HepG2 (cell line): ENCODE measurements around the gene VPS37D. TPM values are rescaled to one million over a fixed set of nuclear protein-coding genes. Genes with fewer than 3 reads are reported as not detected.

Experiments used
- CERS6 ChIP-seq: sonication (generic); formaldehyde crosslinking; IDR thresholded peaks from 2 replicates; pipeline ENCODE4 v1.5.0; 2020; ENCODE audit warnings: missing genetic modification reagents
- CHCHD3 ChIP-seq: sonication (generic); formaldehyde crosslinking; IDR thresholded peaks from 2 replicates; pipeline ENCODE4 v1.8.0; 2022; ENCODE audit warnings: mild to moderate bottlenecking, missing genetic modification reagents, moderate library complexity
- HNF1B ChIP-seq: sonication (generic); formaldehyde crosslinking; IDR thresholded peaks from 2 replicates; pipeline ENCODE4 v1.5.1; 2020; ENCODE audit warnings: mild to moderate bottlenecking, moderate library complexity, missing genetic modification reagents
- HNRNPL ChIP-seq: fragments of 200-400 bp; formaldehyde crosslinking; IDR thresholded peaks from 2 replicates; pipeline ENCODE4 v1.6.1; 2017; ENCODE audit warnings: mild to moderate bottlenecking, low read depth, low read length
- IKZF1 ChIP-seq: fragments of 450-650 bp; IDR thresholded peaks from 2 replicates; pipeline ENCODE4 v1.7.1; 2016
- KAT2B ChIP-seq: fragments of 150-350 bp; IDR thresholded peaks from 2 replicates; pipeline ENCODE4 v1.6.1; 2014; ENCODE audit warnings: low read depth, low read length, borderline replicate concordance
- KAT7 ChIP-seq: IDR thresholded peaks from 2 replicates; pipeline ENCODE4 v1.6.1; 2018; ENCODE audit warnings: borderline replicate concordance, missing compliant biosample characterization
- MAF1 ChIP-seq: sonication (generic); formaldehyde crosslinking; IDR thresholded peaks from 2 replicates; pipeline ENCODE4 v1.5.0; 2020; ENCODE audit warnings: missing genetic modification reagents, borderline replicate concordance
- NCOA5 ChIP-seq: sonication (generic); formaldehyde crosslinking; IDR thresholded peaks from 2 replicates; pipeline ENCODE4 v1.4.0; 2020; ENCODE audit warnings: missing genetic modification reagents
- NFKBIZ ChIP-seq: IDR thresholded peaks from 2 replicates; pipeline ENCODE4 v1.6.1; 2018; ENCODE audit warnings: missing genetic modification reagents, missing compliant biosample characterization
- PRMT3 ChIP-seq: sonication (generic); formaldehyde crosslinking; IDR thresholded peaks from 2 replicates; pipeline ENCODE4 v1.8.1; 2022; ENCODE audit warnings: low read depth, mild to moderate bottlenecking, moderate library complexity, missing genetic modification reagents, borderline replicate concordance
- PTBP1 ChIP-seq: fragments of 200-400 bp; formaldehyde crosslinking; IDR thresholded peaks from 2 replicates; pipeline ENCODE4 v1.6.1; 2018; ENCODE audit warnings: low read length, low read depth; ENCODE audit not compliant: poor library complexity, severe bottlenecking
- SP1 ChIP-seq, 2 experiments: fragments of 450-650 bp in 1 of 2; sonication (generic) in 1 of 2; formaldehyde crosslinking in 1 of 2; IDR thresholded peaks; 2 replicates each; pipeline versions ENCODE4 v1.4.0 to v1.6.1; 2016 to 2020; ENCODE audit warnings: missing genetic modification reagents in 1 of 2
- STAT6 ChIP-seq: sonication (generic); formaldehyde crosslinking; IDR thresholded peaks from 2 replicates; pipeline ENCODE4 v1.4.0; 2020; ENCODE audit warnings: missing genetic modification reagents, mild to moderate bottlenecking, borderline replicate concordance
- ZBTB7A ChIP-seq: sonication (generic); formaldehyde crosslinking; IDR thresholded peaks from 2 replicates; pipeline ENCODE4 v1.8.0; 2022; ENCODE audit warnings: mild to moderate bottlenecking, missing genetic modification reagents
- ZNF143 ChIP-seq: sonication (generic); formaldehyde crosslinking; IDR thresholded peaks from 2 replicates; pipeline ENCODE4 v1.4.0; 2020; ENCODE audit warnings: missing genetic modification reagents
- ZNF432 ChIP-seq: sonication (generic); formaldehyde crosslinking; IDR thresholded peaks from 2 replicates; pipeline ENCODE4 v1.5.0; 2020; ENCODE audit warnings: missing genetic modification reagents, mild to moderate bottlenecking, borderline replicate concordance
- ZNF441 ChIP-seq: sonication (generic); formaldehyde crosslinking; IDR thresholded peaks from 2 replicates; pipeline ENCODE4 v1.7.0; 2021; ENCODE audit warnings: missing genetic modification reagents, borderline replicate concordance
- ZNF605 ChIP-seq: sonication (generic); formaldehyde crosslinking; IDR thresholded peaks from 2 replicates; pipeline ENCODE4 v1.8.0; 2022; ENCODE audit warnings: mild to moderate bottlenecking, missing genetic modification reagents
- ZNF713 ChIP-seq: sonication (generic); formaldehyde crosslinking; IDR thresholded peaks from 2 replicates; pipeline ENCODE4 v1.4.0; 2020; ENCODE audit warnings: mild to moderate bottlenecking, missing genetic modification reagents
- ZNF746 ChIP-seq: sonication (generic); formaldehyde crosslinking; IDR thresholded peaks from 2 replicates; pipeline ENCODE4 v1.8.0; 2022; ENCODE audit warnings: mild to moderate bottlenecking, missing genetic modification reagents
- polyA plus RNA-seq, 8 experiments: library from polyadenylated mRNA; depleted of rRNA in 3 of 8; stranded (reverse) in 7 of 8; unstranded in 1 of 8; fragments of >200 nt; fragmentation: Illumina TruSeq in 4 of 8; extraction: Trizol in 4 of 8; gene quantifications; 2 replicates each; pipeline versions ENCODE4 v1.2.1 to v1.2.3, GENCODE V29; 2011 to 2016; ENCODE audit warnings: low read depth in 4 of 8, missing spikeins in 1 of 8, mixed read lengths in 1 of 8; ENCODE audit not compliant: insufficient read depth in 1 of 8
- total RNA-seq, 5 experiments: library from RNA; depleted of rRNA; stranded (reverse); fragments of >200 nt; fragmentation: Illumina TruSeq; extraction: Trizol; gene quantifications; 2 replicates each; pipeline ENCODE4 v1.2.3, GENCODE V29; 2016; ENCODE audit warnings: low read depth in 1 of 5
- TF ChIP-seq, protein P1 (sequence below): sonication (generic); formaldehyde crosslinking; IDR thresholded peaks from 2 replicates; pipeline ENCODE4 v1.5.0; 2020; ENCODE audit warnings: missing genetic modification reagents

Gene VPS37D
- total and polyA plus RNA-seq, 2 of the 13 experiments (the other 11 are each of a cell fraction or from before 2014, with no cell fraction given) = 3.8 to 6.3 TPM

GRCh38 chr7:73683056-73683787 lies 15.6 kb downstream of the VPS37D start, which contains the start of the genes BUD23 and DNAJC30 (continued):
- TF ChIP-seq SP1 (IDR thresholded peaks at IDR 0.05) = no peak
- peak; percentile 62; the same call in 1 of the 2 replicates for TF ChIP-seq SP1 (CRISPR knock-in tag; IDR thresholded peaks at IDR 0.05)
- TF ChIP-seq CERS6 (CRISPR knock-in tag) = no peak
- TF ChIP-seq, protein P1, sequence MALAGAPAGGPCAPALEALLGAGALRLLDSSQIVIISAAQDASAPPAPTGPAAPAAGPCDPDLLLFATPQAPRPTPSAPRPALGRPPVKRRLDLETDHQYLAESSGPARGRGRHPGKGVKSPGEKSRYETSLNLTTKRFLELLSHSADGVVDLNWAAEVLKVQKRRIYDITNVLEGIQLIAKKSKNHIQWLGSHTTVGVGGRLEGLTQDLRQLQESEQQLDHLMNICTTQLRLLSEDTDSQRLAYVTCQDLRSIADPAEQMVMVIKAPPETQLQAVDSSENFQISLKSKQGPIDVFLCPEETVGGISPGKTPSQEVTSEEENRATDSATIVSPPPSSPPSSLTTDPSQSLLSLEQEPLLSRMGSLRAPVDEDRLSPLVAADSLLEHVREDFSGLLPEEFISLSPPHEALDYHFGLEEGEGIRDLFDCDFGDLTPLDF = 0 out of 2 replicates have a peak, but pooled peaks have one; percentile 35
- no peak for TF ChIP-seq ZNF746
- no peak for TF ChIP-seq HNF1B (CRISPR knock-in tag)
- no peak for TF ChIP-seq IKZF1
- peak; percentile 64 for TF ChIP-seq ZNF441 (CRISPR knock-in tag)
- no peak for TF ChIP-seq KAT2B
- no peak for TF ChIP-seq ZNF713
- no peak for TF ChIP-seq ZNF432 (CRISPR knock-in tag)
- no peak for TF ChIP-seq MAF1
- TF ChIP-seq CHCHD3 (CRISPR knock-in tag) = 0 out of 2 replicates have a peak, but pooled peaks have one; percentile 47
- TF ChIP-seq PRMT3 (CRISPR knock-in tag) = no peak
- TF ChIP-seq PTBP1 = no peak
- 0 out of 2 replicates have a peak, but pooled peaks have one; percentile 49 for TF ChIP-seq NFKBIZ (CRISPR knock-in tag)
- no peak; the same call in 1 of the 2 replicates for TF ChIP-seq ZNF143 (CRISPR knock-in tag)
- no peak; the same call in 1 of the 2 replicates for TF ChIP-seq ZBTB7A
- no peak; the same call in 1 of the 2 replicates for TF ChIP-seq ZNF605
- no peak for TF ChIP-seq HNRNPL
- TF ChIP-seq STAT6 = no peak
- no peak for TF ChIP-seq NCOA5 (CRISPR knock-in tag)
- TF ChIP-seq KAT7 (CRISPR knock-in tag) = 0 out of 2 replicates have a peak, but pooled peaks have one; percentile 36
